Tibial nerve (tissue), 4 donors: ENCODE measurements around the gene MC1R. TPM values are rescaled to one million over a fixed set of nuclear protein-coding genes. Genes with fewer than 3 reads are reported as not detected.
A peak's percentile ranks its signal among the peaks of the same experiment; 100 is the strongest.

Experiments
- DNase-seq, 2 donors: peaks; one replicate each; pipeline ENCODE4 v3.0.0-alpha.2; 2019; ENCODE audit warnings: low spot score in 2 of 2
- H3K27ac ChIP-seq, 4 donors: fragments of 200-600 bp; sonication (generic) in 3 of 4; one replicate each; pipeline ENCODE4 v1.5.1; 2017 to 2019; ENCODE audit warnings: mild to moderate bottlenecking in 1 of 4
- H3K27me3 ChIP-seq, 2 donors: fragments of 200-600 bp; sonication (generic) in 1 of 2; one replicate each; pipeline versions ENCODE4 v1.5.1 to v1.6.0; 2017 to 2019
- H3K36me3 ChIP-seq, 3 donors: fragments of 200-600 bp; sonication (generic); one replicate each; pipeline ENCODE4 v1.5.1; 2018 to 2019
- H3K4me1 ChIP-seq, 4 donors: fragments of 200-600 bp; sonication (generic) in 3 of 4; one replicate each; pipeline ENCODE4 v1.5.1; 2017 to 2019
- H3K4me3 ChIP-seq, 4 donors: fragments of 200-600 bp; sonication (generic) in 3 of 4; one replicate each; pipeline ENCODE4 v1.5.1; 2017 to 2019; ENCODE audit warnings: mild to moderate bottlenecking in 1 of 4, moderate library complexity in 1 of 4
- H3K9me3 ChIP-seq, 4 donors: fragments of 200-600 bp; sonication (generic) in 3 of 4; one replicate each; pipeline ENCODE4 v1.5.1; 2017 to 2019
- CTCF ChIP-seq, 5 experiments: fragments of 200-600 bp in 3 of 5; fragments of 450-650 bp in 2 of 5; sonication (generic) in 3 of 5; IDR thresholded peaks; one replicate each; pipeline ENCODE4 v1.5.1; 2016 to 2019; ENCODE audit warnings: antibody characterized with exemption in 5 of 5, mild to moderate bottlenecking in 3 of 5, moderate library complexity in 2 of 5
- EP300 ChIP-seq, 2 donors: sonication (generic); formaldehyde crosslinking; IDR thresholded peaks; one replicate each; pipeline ENCODE4 v1.6.1; 2017; ENCODE audit warnings: antibody characterized with exemption in 2 of 2, mild to moderate bottlenecking in 1 of 2
- POLR2A ChIP-seq, 2 donors: fragments of 450-650 bp; IDR thresholded peaks; one replicate each; pipeline ENCODE4 v1.6.1; 2017; ENCODE audit warnings: antibody characterized with exemption in 2 of 2, mild to moderate bottlenecking in 2 of 2, moderate library complexity in 2 of 2
- WGBS, 2 donors: methylation state at CpG; one replicate each; pipeline ENCODE4 v1.1.5; 2018; 5-methylcytosine and 5-hydroxymethylcytosine counted together
- total RNA-seq, 4 donors: library from RNA; depleted of rRNA; stranded (reverse); fragments of >200 nt; gene quantifications; one replicate each; pipeline ENCODE4 v1.1.0, GENCODE V29; 2016

MC1R gene
- total RNA-seq, 4 donors from 2014 or later = 3.3 to 15.7 (median 6.9) TPM

- no peaks in the 10 kb centered on the region for H3K27me3 ChIP-seq
- H3K27ac ChIP-seq = no peak overlapping the region
- DNase-seq = no peak
- H3K36me3 ChIP-seq = peaks cover 5 to 91% (median 32%) of the 10 kb centered on the region in 3 donors
- no peaks in the 10 kb centered on the region for H3K4me1 ChIP-seq
- H3K9me3 ChIP-seq = no peaks in the 10 kb centered on the region
- H3K4me3 ChIP-seq = no peak overlapping the region
- WGBS, 2 donors = 94 to 96% methylated on average over 11 of the region's 11 CpGs
- no peak for TF ChIP-seq POLR2A (IDR thresholded peaks at IDR 0.05)
- TF ChIP-seq CTCF (IDR thresholded peaks at IDR 0.05) = no peak
- TF ChIP-seq EP300 (IDR thresholded peaks at IDR 0.05) = no peak
These were observed 21.5 kb upstream of the MC1R start for GRCh38 chr16:89897204-89897603.

- no peak for TF ChIP-seq EP300 (IDR thresholded peaks at IDR 0.05)
- Histone ChIP-seq H3K27me3 (no peaks in the 10 kb centered on the region), H3K36me3 (peaks cover 5 to 89% (median 24%) of the 10 kb centered on the region in 3 donors), H3K4me1 (no peaks in the 10 kb centered on the region), H3K9me3 (no peaks in the 10 kb centered on the region), H3K4me3 (no peak overlapping the region), H3K27ac (peak overlapping the region in 1 of 4 donors; percentile 48)
- no peak for DNase-seq
- WGBS, 2 donors = 82 to 88% methylated on average over 36 of the region's 36 CpGs
These were observed 20.3 kb upstream of the MC1R start for GRCh38 chr16:89898201-89898967.

- H3K4me1 ChIP-seq = no peaks in the 10 kb centered on the region
- no peaks in the 10 kb centered on the region for H3K27me3 ChIP-seq
- 91 to 93% methylated on average over 20 of the region's 20 CpGs for WGBS, 2 donors
- no peak for DNase-seq
- TF ChIP-seq POLR2A (IDR thresholded peaks at IDR 0.05) (no peak), CTCF (IDR thresholded peaks at IDR 0.05) (no peak), EP300 (IDR thresholded peaks at IDR 0.05) (no peak)
- no peak overlapping the region for H3K27ac ChIP-seq
- no peaks in the 10 kb centered on the region for H3K9me3 ChIP-seq
- peaks cover 5 to 89% (median 24%) of the 10 kb centered on the region in 3 donors for H3K36me3 ChIP-seq
- no peak overlapping the region for H3K4me3 ChIP-seq
These were observed 18.7 kb upstream of the MC1R start for GRCh38 chr16:89899879-89900481.

GRCh38 chr16:89900885-89901284 is 17.8 kb upstream of the MC1R start:
- no peaks in the 10 kb centered on the region for H3K4me1 ChIP-seq
- WGBS, 2 donors = 87 to 90% methylated on average over 12 to 17 of the region's 17 CpGs
- DNase-seq = no peak
- no peak overlapping the region for H3K4me3 ChIP-seq
- TF ChIP-seq EP300 (IDR thresholded peaks at IDR 0.05) (no peak), CTCF (IDR thresholded peaks at IDR 0.05) (no peak), POLR2A (IDR thresholded peaks at IDR 0.05) (no peak)
- H3K36me3 ChIP-seq = peaks cover 5 to 89% (median 20%) of the 10 kb centered on the region in 3 donors
- no peaks in the 10 kb centered on the region for H3K9me3 ChIP-seq
- no peaks in the 10 kb centered on the region for H3K27me3 ChIP-seq
- no peak overlapping the region for H3K27ac ChIP-seq

- no peaks in the 10 kb centered on the region for H3K27me3 ChIP-seq
- DNase-seq = no peak
- peak overlapping the region in 1 of 4 donors; percentile 18 for H3K27ac ChIP-seq
- no peak for TF ChIP-seq EP300 (IDR thresholded peaks at IDR 0.05)
- no peak for TF ChIP-seq POLR2A (IDR thresholded peaks at IDR 0.05)
- no peak for TF ChIP-seq CTCF (IDR thresholded peaks at IDR 0.05)
- H3K4me1 ChIP-seq = no peaks in the 10 kb centered on the region
- WGBS, 2 donors = 58 to 83% methylated on average over 10 to 11 of the region's 11 CpGs
- peaks cover 5 to 89% (median 29%) of the 10 kb centered on the region in 3 donors for H3K36me3 ChIP-seq
- H3K9me3 ChIP-seq = no peaks in the 10 kb centered on the region
- H3K4me3 ChIP-seq = no peak overlapping the region
These were observed 15.7 kb upstream of the MC1R start for GRCh38 chr16:89902980-89903379.
